Skin of body (tissue), 2 donors: ENCODE results near the gene SYDE2. TPM values are rescaled to one million over a fixed set of nuclear protein-coding genes. Genes with fewer than 3 reads are reported as not detected.
A peak's percentile ranks its signal among the peaks of the same experiment; 100 is the strongest.
"Not testable (repeated sequence)": the region's sequence is repeated elsewhere in the genome, so short reads cannot be mapped to it uniquely, and the experiment has no call there.

Experiments used
- DNase-seq: peaks from one replicate; lab custom pipeline; 2025; lab: John Stamatoyannopoulos, UW
- total RNA-seq: library from RNA; depleted of rRNA; stranded (reverse); fragments of >200 nt; gene quantifications from one replicate; pipeline ENCODE4 v1.2.3, GENCODE V29; 2014

SYDE2 gene
- total RNA-seq, 1 donor from 2014 or later = 22.0 TPM

DNA sequence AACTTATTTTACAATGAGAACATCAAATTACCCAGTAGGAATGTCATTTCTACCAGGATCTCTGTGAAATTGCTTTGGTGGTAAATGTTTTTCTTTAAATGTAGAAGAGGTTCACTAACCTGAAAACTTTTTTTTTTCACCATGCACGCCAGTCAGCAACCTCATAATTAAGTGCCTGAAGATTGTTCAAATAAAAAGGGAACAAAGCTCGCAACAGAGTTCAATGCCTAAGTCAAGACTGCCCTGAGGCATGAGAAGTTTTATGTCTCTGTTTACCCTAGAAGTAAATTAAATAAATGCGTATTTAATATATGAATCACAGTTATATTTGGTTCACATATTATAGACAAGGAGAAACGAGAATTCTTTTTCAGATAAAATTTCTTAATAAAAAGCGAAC, 13.8 kb upstream of the SYDE2 start:
- DNase-seq = no peak

DNA sequence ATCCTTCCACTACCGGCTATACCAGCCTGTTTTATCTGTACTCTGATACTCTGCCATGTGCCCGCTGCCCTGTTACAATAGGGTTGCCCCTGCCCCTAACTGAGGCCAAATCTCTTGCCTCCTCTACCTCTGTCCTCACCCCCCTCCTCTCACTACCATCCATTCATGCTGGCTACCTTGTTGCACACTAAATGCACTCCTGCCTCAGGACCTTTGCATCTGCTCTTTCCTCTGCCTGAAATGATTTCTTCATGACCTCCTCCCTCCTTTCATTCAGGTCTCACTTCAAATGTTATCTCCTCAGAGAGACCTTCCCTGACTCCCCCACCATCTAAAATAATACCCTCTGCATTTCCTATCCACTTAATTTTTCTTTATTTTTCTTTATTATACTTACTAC, 7.7 kb upstream of the SYDE2 start:
- no peak for DNase-seq

DNA sequence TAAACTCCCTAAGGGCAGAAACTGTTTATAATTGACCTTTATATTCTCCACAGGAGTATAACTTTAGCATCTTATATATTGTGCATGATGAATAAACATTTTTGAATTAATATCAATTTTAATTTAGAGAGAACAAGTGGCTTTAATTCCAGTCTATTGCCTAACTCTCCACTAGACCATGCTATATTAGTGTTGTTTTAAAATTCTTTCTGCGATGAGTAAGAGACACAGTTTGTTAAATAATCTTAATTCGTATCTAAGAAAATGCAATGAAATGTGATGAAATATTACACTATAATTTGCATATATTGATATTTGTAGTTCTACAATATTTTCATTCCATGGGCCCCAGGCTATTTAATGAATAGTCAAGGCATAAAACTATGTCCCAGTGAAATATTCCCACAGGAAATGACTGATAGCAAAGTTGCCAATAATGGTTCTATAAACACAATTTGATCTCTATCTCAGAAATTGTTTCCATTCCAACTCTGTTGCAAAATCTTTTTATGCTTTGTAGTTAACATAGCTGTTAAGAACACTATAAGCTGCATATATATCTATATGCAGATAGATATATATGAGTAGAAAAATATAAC, 2.9 kb upstream of the SYDE2 start:
- no peak for DNase-seq

DNA sequence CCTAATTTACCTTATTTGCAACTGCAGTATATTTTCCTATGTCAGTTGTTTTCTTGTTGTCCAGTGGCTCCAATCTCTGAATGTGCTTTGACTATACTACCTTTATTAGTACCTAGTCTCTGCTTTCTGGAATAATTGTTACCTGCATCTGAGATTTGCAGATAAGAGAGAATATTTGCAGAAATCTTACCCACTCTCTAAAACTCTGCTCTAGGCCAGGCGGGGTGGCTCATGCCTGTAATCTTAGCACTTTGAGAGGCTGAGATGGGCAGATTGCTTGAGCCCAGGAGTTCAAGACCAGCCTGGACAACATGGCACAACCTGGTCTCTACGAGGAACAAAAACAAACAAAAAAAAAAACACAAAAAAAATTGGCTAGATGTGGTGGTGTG, 2.0 kb upstream of the SYDE2 start:
- DNase-seq = no peak

DNA sequence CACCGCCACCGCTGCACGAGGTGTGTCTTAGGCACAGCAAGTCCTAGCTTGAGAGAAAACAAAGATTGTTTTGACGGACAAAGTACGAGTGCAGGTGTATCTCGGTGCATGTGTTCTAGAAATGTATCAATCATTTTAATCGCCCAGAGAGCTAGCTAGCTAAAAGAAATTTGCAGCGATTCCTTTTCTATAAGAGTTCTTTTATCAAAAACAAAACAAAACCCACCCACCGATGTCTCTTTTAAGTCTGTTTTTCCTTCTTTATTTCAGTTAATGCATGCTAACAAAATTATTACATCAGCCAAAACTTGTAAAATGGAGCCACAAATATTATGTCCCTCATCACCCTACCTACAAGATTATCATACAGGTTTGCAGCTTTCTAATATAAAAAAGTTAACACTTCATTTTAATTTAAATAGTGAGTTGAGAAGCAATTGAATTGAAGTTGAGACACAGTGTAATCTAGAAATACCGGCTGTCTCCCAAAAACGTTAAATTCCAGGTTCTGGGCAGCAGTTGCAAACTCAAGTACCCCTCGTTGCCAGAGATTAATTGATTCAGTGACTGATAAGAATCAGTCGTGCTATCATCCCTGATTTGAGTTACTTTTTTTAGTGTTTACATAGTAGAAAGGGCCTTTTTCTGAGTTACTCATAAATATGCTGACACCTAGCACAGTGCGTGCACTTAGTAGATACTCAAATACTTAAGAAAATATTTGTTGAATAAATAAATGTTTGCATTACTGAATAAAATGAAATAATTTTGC, 1.5 kb upstream of the SYDE2 start:
- no peak for DNase-seq

DNA sequence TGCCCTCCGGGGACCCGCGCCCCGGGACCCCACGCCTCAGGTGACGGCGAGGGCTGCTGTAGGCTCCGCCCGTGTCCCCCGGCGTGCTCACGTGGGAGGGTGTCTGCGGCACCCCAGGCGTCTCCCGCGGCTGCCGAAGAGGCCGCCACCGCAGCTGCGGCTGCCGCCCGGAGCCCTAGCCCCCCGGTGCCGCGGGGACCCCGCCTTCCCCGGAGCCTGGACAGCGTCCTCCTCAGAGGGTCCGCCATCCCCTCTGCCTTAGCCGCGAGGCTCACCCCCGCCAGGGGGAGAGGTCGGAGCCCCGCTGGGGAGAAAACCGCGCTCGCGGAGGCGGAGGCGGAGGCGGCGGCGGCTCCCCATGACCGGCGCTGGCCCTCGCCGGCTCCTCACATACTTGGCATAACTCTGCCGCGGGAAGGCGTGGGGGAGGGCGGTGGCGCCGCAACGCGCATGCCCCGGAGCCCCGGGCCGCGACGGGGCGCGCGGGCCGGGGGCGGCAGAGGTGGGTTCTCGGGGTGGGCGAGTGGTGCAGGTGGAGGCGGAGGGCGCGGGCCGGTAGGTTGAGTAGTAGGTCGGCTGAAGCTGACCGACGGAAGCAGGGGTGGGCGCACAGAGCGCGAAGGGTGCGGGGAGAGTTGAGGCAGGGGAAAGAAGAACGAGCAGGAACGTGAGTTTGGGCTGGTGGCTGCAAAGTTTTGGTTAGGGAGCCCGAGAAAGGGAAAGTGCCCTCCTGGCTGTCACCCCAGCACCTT, 700 bp upstream of the SYDE2 start:
- peak; percentile 48 for DNase-seq

DNA sequence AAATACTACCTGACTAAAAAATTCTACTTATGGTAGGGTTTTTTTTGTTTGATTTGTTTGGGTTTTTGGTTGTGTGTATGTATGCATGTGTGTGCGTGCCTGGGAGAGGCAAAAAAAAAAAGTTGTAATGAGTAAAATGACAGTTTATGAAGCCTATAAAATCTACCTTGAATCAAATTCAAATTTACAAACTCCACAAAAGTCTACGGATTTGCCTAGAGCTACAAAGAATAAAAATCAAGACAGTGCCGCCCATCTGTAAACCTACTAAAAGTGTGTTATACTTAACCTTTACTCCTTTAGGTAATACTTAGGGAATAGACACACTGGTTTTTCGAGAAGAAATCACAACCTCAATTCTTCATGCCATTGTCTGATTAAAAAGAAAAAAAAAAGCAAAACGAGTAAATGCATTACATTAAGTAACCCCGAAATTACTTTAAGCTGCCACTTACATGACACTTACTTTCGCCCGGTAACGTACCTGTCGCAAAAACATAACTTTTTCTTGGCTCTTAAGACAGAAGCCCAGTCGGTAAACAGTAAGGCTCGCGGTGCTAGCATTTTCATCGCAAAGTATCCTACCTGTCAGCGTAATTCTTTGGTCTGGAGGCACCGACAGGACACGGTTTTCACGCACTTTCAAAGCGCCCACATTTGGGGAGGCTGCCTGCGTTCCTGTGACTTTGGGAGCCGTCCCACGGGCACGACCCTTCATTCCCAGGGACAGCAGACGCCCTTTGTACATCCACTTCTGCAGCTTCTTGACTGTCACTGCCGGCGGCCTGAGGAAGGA, 951 bp downstream of the SYDE2 start:
- no peak for DNase-seq

DNA sequence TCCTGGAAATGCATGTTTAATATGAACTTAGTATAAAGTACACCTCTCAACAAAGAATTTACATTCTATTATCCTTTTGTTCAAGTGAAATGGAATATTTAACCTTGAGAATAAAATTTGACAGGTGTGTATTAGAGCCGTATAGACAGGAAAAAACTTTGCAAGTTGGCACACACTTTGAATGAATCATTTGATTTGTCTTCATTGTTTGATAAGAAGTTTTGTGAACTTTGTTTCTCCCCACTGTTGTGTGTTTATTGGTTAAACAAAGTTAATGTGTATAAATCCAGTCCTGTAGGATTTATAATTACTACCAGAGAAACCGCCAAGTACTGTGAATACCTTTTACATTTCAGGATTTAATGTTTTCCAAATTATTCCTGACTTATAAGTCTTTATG, 2.0 kb downstream of the SYDE2 start:
- no peak for DNase-seq

DNA sequence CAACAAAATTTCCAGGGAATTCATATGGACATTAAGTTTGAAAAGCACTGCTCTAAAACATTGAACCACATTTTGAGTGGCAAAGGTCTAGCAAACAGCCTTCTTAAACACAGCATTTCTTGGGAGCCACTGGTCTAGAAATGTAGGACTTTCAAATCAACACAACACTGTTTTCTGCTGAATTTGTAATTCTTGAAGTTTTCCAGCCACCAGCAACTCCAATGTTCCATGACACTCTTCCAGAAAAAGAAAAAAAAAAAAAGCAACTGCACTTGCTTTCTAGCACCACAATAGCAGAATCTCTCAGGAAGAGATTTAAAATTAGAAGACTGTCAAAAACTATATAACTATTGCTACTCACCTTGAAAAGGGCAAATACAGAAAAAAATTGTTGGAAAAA, 4.5 kb downstream of the SYDE2 start:
- no peak for DNase-seq

DNA sequence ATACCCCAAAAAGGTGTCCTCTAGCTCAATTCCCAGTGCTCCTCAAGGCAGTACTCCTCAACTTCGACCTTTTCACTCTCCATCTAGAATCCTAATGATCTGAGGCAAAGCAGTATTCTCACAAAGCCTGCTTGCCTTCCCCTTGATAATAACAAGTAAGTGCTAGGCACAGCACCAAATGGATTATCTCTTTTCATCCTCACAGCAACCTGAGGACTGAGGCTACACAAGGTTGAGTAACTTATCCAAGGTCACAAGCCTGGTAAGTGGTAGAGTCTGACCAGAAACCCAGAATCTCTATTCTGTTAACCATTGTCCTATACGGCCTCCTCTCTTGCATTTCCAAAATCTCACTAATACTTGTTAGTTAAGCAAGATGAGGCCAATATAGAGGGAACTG, 5.1 kb downstream of the SYDE2 start:
- DNase-seq = no peak

DNA sequence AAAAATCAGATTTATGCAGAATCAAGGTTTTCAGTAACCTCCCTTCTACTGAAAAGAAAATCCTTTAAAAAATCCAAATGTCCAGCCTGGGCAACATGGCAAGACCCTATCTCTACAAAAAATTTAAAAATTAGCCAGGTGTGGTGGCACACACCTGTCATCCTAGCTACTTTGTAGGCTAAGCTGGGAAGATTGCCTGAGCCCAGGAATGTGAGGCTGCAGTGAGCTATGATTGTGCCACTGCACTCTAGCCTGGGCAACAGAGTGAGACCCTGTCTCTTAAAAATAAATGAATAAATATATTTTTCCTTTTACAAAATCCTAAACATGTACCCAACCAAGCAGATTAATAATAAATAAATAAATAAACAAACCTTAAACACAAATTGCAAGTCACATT, 8.7 kb downstream of the SYDE2 start:
- DNase-seq = not testable (repeated sequence)

DNA sequence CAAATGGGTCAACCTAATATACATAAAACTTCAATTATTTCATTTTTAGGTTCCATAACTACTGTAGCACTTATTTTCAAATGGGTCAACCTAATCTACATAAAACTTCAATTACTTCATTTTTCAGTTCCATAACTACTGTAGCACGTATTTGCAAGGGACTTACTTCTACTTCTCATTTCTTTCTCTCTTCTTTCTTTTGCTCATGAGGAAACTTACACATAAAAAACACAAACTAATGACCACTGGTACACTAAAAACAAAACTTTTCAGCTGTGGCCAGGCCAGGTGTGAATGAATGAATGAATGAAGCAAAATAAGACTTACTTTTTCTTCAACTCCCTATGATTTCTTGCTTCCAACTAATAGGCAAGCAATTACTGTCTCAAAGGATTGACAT, 11.7 kb downstream of the SYDE2 start:
- no peak for DNase-seq

DNA sequence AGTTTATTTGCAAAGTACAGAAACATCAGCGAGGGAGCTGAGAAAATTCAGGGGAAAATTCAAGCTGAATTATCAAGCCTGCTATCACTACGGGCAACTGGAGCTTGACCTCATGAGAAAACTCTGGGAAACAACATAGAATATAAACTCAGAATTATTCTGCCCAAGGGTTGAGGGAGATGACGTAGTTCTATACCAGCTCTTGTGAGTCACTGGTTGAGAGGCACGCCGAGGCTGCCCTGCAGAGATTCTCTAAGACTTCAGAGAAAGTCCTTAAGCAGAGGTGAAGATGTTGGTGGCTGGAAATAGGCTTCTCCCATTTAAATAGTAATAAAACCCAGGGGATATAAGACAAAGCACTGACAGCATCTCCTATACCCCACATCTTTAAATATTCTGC, 12.3 kb downstream of the SYDE2 start:
- DNase-seq = no peak

DNA sequence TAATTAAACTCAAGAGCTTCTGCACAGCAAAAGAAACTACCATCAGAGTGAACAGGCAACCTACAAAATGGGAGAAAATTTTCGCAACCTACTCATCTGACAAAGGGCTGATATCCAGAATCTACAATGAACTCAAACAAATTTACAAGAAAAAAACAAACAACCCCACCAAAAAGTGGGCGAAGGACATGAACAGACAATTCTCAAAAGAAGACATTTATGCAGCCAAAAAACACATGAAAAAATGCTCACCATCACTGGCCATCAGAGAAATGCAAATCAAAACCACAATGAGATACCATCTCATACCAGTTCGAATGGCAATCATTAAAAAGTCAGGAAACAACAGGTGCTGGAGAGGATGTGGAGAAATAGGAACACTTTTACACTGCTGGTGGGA, 13.8 kb downstream of the SYDE2 start:
- not testable (repeated sequence) for DNase-seq

DNA sequence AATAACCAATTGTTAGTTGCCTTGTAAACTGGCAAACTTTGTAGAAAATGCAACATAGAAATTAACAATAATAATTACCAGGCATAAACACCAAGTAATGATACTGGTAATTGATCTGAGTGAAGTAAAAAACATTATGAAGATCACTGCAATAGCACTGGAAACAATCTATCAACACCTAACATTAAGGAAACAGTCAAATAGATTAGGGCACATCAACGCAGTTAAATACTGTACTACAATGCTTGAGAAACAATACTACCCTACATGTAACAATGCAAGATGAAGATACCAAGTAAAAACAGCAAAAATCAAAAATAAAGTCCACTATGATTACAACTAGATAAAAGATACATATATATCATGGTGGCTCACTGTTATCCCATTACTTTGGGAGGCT, 16.6 kb downstream of the SYDE2 start:
- no peak for DNase-seq

DNA sequence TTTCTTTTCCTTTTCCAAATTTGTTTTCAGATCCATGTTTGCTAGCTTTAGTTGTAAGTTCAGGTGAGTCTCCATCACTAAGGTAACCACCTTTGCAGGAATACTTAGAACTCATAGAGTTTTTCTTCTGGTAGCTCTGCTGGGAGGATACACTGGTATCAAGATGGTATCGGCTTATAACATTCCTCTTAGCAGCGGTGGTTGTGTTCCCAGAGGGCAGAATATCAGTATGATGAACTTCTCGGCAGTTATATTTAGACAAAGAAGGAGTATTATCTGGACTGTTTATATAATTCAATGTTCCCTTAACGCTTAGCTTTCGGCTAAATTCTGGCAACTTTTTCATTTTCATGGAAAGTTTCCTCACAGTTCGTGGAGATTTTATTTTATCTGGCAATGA, 18.1 kb downstream of the SYDE2 start:
- no peak for DNase-seq

DNA sequence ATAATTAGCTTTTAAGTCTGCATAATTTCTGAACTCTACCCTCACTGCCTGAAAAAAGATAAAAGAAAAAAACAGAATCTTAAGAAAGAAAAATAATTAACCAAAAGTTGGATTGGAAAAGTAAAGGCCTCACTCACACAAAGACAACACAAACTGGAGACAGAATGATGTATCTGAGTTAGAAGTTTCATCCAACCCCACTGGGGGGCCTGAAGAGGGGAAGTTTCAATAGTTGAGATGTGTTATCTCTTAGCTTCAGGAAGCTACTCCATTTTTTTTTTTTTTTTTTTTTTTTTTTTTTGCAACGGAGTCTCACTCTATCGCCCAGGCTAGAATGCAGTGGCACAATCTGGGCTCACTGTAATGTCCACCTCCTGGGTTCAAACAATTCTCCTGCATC, 19.9 kb downstream of the SYDE2 start:
- no peak for DNase-seq

DNA sequence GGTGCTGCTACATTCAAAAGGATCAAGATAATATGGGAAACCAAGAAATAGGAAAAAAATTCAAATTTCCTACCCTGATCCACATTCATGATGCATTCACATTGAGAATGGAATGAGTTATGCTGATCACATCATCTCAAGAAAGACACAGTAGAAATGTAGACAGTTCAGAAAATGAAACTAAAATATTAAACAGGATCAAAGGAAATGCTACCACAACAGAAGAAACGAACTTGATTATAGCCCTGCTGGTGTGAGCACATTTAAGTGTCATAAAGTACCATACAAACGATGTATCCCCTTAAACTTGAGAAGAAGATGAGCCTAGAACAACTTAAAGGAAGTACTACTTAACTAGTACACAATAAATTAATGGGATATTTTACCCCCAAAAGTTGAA, 21.3 kb downstream of the SYDE2 start:
- DNase-seq = no peak

DNA sequence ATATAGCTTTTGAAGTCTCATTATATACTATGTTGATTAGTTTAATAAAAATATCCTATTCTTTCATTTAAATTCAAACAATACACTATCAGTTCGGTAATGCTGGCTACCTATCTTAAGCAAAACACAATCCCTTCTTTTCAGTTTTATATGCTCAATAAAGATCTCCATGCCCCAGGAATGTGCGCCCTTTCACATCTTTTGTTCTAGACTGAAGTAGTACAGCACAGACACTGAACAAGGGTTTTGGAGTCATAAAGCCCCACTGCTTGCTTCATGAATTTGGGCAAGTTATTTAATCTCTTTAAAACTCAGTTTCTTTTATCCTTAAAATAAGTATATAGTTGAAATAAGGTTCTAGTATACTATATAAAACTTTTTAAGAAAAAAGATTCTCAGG, 22.4 kb downstream of the SYDE2 start:
- DNase-seq = no peak

DNA sequence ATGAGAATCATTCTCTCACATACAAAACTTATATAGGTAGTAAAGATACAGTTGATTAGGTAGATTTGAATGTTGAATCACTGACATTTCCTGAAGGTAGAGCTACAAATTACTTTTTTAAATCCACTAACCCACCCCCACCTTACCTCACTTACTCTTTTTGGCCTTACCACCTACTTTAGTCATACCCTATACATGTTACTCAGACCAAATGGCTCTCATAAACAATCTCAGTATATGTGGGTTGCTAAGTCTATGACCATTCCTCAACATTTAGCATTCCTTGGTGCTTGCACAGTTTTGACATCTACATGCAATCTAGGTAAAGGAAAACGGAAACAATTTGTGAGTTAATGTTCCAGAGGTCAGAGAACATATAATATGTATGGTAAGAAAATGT, 26.3 kb downstream of the SYDE2 start:
- no peak for DNase-seq

DNA sequence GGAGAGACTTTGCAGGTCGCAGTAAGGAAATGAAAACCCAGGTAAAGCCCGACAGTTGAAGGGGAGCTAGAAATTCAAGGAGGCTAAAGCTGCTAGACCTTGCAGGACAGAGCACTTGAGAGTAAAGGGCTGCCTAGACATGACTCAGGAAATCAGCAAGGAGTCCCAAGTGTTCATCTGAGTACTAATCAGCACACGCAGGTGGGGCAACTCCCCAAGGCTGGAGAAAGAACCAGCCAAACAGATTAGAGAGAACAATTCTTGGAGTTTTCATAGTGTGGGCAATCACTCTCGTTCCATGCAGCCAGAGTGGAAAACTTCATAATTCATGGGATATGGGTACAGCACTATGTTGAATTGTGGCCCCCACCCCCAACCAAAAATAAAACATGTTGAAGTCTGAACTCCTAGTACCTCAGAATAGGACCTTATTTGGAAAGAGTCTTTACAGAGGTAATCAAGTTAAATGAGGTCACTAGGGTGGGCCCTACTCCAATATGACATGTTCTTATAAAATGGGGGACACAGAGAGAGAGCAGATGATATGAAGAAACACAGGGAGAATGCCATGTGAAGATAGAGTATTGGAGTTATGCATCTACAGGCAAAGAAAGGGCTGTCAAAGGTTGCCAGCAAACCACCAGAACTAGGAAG, 28.0 kb downstream of the SYDE2 start:
- DNase-seq = no peak
